ENCODE data around the gene SPDYE2. TPM values are rescaled to one million over a fixed set of nuclear protein-coding genes. Genes with fewer than 3 reads are reported as not detected.
"Not testable (repeated sequence)": the region's sequence is repeated elsewhere in the genome, so short reads cannot be mapped to it uniquely, and the experiment has no call there.

The SPDYE2 gene
- total RNA-seq, 1 donor from 2014 or later: not detected

DNA sequence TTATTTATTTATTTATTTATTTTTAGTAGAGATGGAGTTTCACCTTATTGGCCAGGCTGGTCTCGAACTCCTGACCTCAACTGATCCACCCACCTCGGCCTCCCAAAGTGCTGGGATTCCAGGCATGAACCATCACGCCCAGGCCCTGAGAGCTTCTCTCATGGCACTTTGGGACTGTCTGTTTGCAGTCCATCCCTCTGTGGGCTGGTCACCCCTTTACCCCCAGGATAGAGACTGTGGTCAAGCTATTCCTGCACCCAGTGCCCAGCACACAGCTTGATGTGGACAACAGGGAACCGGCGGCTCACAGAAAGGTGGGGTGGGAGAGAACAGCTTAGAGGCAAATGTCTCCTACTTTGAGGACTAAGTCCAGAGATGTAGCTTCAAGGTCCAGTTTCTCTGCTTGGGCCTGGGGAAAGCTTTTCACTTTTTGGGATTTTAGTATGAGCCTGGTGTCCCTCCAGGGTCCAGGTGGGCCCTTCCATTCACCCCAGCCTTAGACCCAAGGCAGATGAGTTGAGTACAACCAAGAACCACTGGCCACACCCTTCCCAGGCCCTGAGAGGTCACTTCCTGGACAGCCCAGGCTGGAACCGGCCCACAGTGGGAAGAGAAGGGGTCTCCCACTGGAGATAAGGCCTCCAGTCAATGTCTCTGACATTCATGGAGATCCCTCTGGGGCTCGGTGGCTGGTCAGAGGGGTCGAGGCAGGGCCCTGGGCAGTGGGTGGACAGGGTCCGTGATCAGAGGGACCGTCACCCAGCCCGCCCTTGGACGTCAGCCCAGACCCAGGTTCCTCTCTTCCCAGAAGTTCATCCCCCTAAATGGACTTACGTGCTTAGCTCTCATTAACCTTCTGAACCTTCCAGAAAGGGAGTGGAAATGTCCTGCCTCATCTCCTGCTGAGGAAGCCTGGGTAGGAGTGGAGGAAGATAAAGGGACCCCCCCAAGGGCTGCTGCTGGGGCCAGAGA, 22.9 kb upstream of the SPDYE2 start:
- not testable (repeated sequence) for DNase-seq (ENCODE audit: low spot score); H3K27ac Mint-ChIP-seq; H3K9ac ChIP-seq; H3K27me3 ChIP-seq; H2AFZ ChIP-seq (replicated peaks); H3K4me1 Mint-ChIP-seq; H3K79me2 ChIP-seq (ENCODE audit: low read depth); H3K36me3 Mint-ChIP-seq; H3K36me3 ChIP-seq; H3K9me3 ChIP-seq (ENCODE audit: low read depth); H3K4me3 ChIP-seq; H3K9me3 Mint-ChIP-seq; H3K4me2 ChIP-seq; H3F3A ChIP-seq (ENCODE audit: low read depth); H3K4me3 Mint-ChIP-seq; H3K27me3 Mint-ChIP-seq (ENCODE audit: insufficient read depth, low read depth); H3K4me1 ChIP-seq; H3K27ac ChIP-seq; H4K20me1 ChIP-seq (ENCODE audit: low read depth)

GRCh38 chr7:102531583-102531982, 19.4 kb upstream of the SPDYE2 start:
- H3K9ac ChIP-seq; H3K4me3 Mint-ChIP-seq; H3K27me3 Mint-ChIP-seq (ENCODE audit: insufficient read depth, low read depth); H3F3A ChIP-seq (ENCODE audit: low read depth); H2AFZ ChIP-seq (replicated peaks); H3K4me1 Mint-ChIP-seq; H3K4me2 ChIP-seq; DNase-seq (ENCODE audit: low spot score); H3K79me2 ChIP-seq (ENCODE audit: low read depth); H3K27ac ChIP-seq; H3K36me3 ChIP-seq; H3K27ac Mint-ChIP-seq; H3K9me3 ChIP-seq (ENCODE audit: low read depth); H3K27me3 ChIP-seq; H3K4me1 ChIP-seq; H3K9me3 Mint-ChIP-seq; H3K36me3 Mint-ChIP-seq; H4K20me1 ChIP-seq (ENCODE audit: low read depth); H3K4me3 ChIP-seq: not testable (repeated sequence)

DNA sequence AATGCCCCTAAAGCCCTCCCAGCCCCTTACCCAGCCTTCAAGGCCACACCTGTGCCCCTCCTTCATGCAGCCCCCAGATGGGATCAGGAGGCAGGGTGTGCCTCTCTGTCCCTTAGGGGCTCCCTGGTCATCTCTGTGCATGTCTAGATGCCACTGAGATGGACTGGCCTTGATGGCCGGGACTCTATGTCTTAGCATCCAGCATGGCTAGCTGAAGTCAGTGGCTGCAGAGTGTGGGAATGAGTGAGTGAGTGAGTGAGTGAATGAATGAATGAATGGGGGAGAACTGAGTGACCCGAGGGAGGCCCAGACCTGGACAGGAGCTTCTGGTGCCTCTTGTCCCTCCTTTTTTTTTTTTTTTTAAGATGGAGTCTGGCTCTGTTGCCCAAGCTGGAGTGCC, 18.9 kb upstream of the SPDYE2 start:
- not testable (repeated sequence) for H3K27ac Mint-ChIP-seq

DNA sequence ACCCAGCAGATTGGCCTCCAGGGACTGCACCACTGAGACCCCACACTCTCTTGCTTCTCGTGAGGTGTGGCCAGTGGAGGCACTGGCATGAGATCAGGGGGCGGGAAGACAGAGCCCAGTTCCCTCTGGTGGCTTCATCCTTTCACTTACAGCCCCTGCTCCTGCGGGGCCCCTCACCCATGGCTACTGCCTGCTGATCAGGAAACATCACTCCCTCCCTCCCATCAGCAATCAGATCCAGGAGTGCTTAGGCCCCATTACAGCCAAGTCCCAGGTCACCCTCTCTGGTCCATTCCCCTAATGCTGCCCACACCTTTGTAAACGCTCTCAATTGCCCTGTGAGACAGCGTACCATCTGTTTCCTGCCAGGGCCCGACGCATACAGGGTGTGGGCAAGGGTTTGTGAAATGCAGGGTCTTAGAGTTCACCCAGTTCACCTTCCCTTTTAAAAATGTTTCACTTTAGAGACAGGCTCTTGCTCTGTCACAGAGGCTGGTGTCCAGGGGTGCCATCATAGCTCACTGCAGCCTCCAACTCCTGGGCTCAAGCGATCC, 15.9 kb upstream of the SPDYE2 start:
- not testable (repeated sequence) for H3K9me3 Mint-ChIP-seq; H3K4me3 Mint-ChIP-seq; DNase-seq (ENCODE audit: low spot score)

More for the DNA sequence above, 18.9 kb upstream of the SPDYE2 start:
- not testable (repeated sequence) for H3K27ac ChIP-seq; H3K4me1 ChIP-seq; H3K79me2 ChIP-seq (ENCODE audit: low read depth); H2AFZ ChIP-seq (replicated peaks); H3K9ac ChIP-seq; H3K27me3 Mint-ChIP-seq (ENCODE audit: insufficient read depth, low read depth); H3K9me3 ChIP-seq (ENCODE audit: low read depth); H3K4me3 ChIP-seq; H3K4me1 Mint-ChIP-seq; H3K36me3 ChIP-seq; H3K9me3 Mint-ChIP-seq; H3K36me3 Mint-ChIP-seq; H3K27me3 ChIP-seq; H3K4me2 ChIP-seq; H4K20me1 ChIP-seq (ENCODE audit: low read depth); H3K4me3 Mint-ChIP-seq; H3F3A ChIP-seq (ENCODE audit: low read depth); DNase-seq (ENCODE audit: low spot score)

GRCh38 chr7:102540604-102541003, 10.4 kb upstream of the SPDYE2 start:
- H3K4me3 Mint-ChIP-seq; H3F3A ChIP-seq (ENCODE audit: low read depth); H3K27me3 ChIP-seq; H2AFZ ChIP-seq (replicated peaks); H3K27me3 Mint-ChIP-seq (ENCODE audit: insufficient read depth, low read depth); H3K9me3 ChIP-seq (ENCODE audit: low read depth); H3K36me3 ChIP-seq; H4K20me1 ChIP-seq (ENCODE audit: low read depth); H3K9me3 Mint-ChIP-seq; H3K4me1 ChIP-seq; H3K9ac ChIP-seq; DNase-seq (ENCODE audit: low spot score); H3K79me2 ChIP-seq (ENCODE audit: low read depth); H3K4me1 Mint-ChIP-seq; H3K4me3 ChIP-seq; H3K27ac ChIP-seq; H3K4me2 ChIP-seq; H3K36me3 Mint-ChIP-seq; H3K27ac Mint-ChIP-seq: not testable (repeated sequence)

More for the DNA sequence above, 15.9 kb upstream of the SPDYE2 start:
- not testable (repeated sequence) for H3K27ac Mint-ChIP-seq; H3K27me3 ChIP-seq; H2AFZ ChIP-seq (replicated peaks); H3K9me3 ChIP-seq (ENCODE audit: low read depth); H3K4me2 ChIP-seq; H3K4me1 ChIP-seq; H3K4me1 Mint-ChIP-seq; H3K27ac ChIP-seq; H4K20me1 ChIP-seq (ENCODE audit: low read depth); H3K36me3 Mint-ChIP-seq; H3F3A ChIP-seq (ENCODE audit: low read depth); H3K27me3 Mint-ChIP-seq (ENCODE audit: insufficient read depth, low read depth); H3K9ac ChIP-seq; H3K4me3 ChIP-seq; H3K79me2 ChIP-seq (ENCODE audit: low read depth); H3K36me3 ChIP-seq

DNA sequence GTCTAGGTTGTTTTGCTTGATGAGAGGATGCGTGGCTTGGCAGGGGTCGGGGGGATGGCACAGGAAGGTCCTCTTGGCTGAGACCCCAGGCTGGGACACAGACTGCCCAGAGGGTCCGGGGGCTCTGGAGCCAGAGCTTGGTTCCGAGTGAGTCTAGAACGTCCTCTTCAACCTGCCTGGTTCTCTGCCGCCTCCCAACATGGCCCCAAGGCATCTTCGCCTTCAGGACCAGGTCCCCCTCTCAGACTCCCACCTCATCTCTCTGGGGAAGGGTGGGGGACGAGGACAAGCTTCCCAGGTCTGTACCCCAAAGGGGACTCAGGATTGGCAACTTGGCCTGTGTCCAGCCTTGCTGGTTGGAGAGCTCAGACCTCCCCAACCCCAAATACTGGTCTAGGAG, 8.9 kb upstream of the SPDYE2 start:
- not testable (repeated sequence) for DNase-seq (ENCODE audit: low spot score); H3K4me3 Mint-ChIP-seq; H3K4me2 ChIP-seq; H2AFZ ChIP-seq (replicated peaks); H3K36me3 ChIP-seq; H3K4me1 Mint-ChIP-seq; H3K36me3 Mint-ChIP-seq; H3F3A ChIP-seq (ENCODE audit: low read depth); H3K79me2 ChIP-seq (ENCODE audit: low read depth); H3K9ac ChIP-seq; H4K20me1 ChIP-seq (ENCODE audit: low read depth); H3K27me3 ChIP-seq; H3K4me1 ChIP-seq; H3K9me3 Mint-ChIP-seq; H3K4me3 ChIP-seq; H3K27me3 Mint-ChIP-seq (ENCODE audit: insufficient read depth, low read depth); H3K27ac Mint-ChIP-seq; H3K9me3 ChIP-seq (ENCODE audit: low read depth); H3K27ac ChIP-seq

DNA sequence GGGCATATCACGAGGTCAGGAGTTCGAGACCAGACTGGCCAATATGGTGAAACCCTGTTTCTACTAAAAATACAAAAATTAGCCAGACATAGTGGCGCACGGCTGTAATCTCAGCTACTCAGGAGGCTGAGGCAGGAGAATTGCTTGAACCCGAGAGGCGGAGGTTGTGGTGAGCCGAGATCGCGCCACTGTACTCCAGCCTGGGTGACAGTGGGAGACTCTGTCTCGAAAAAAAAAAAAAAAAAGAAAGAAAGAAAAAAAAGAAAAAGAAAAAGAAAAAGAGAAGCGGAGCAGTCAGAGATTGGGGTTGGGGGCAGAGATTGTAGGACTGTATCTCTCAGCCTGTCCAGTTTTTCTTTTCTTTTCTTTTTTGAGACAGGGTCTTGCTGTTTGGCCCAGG, 8.3 kb upstream of the SPDYE2 start:
- not testable (repeated sequence) for H3K27me3 Mint-ChIP-seq (ENCODE audit: insufficient read depth, low read depth); H4K20me1 ChIP-seq (ENCODE audit: low read depth); H3K9ac ChIP-seq; H3K36me3 ChIP-seq; H3K79me2 ChIP-seq (ENCODE audit: low read depth); H3K9me3 Mint-ChIP-seq; H3K4me3 ChIP-seq; H3K27me3 ChIP-seq; H3K36me3 Mint-ChIP-seq; H3K27ac ChIP-seq; H3K9me3 ChIP-seq (ENCODE audit: low read depth); H3K4me3 Mint-ChIP-seq; H3F3A ChIP-seq (ENCODE audit: low read depth); DNase-seq (ENCODE audit: low spot score); H3K27ac Mint-ChIP-seq; H3K4me1 ChIP-seq; H3K4me2 ChIP-seq; H3K4me1 Mint-ChIP-seq; H2AFZ ChIP-seq (replicated peaks)

- not testable (repeated sequence) for H3K36me3 ChIP-seq; H3K27ac ChIP-seq; H3K4me2 ChIP-seq; H3K9me3 ChIP-seq (ENCODE audit: low read depth); H3K4me3 ChIP-seq; H3K27me3 Mint-ChIP-seq (ENCODE audit: insufficient read depth, low read depth); H2AFZ ChIP-seq (replicated peaks); H3F3A ChIP-seq (ENCODE audit: low read depth); H3K27me3 ChIP-seq; H3K4me1 ChIP-seq; H3K9ac ChIP-seq; H3K9me3 Mint-ChIP-seq; H3K27ac Mint-ChIP-seq; DNase-seq (ENCODE audit: low spot score); H3K4me3 Mint-ChIP-seq; H3K36me3 Mint-ChIP-seq; H4K20me1 ChIP-seq (ENCODE audit: low read depth); H3K79me2 ChIP-seq (ENCODE audit: low read depth); H3K4me1 Mint-ChIP-seq
These were observed 7.4 kb upstream of the SPDYE2 start, which contains the start of gene UPK3BL2 for GRCh38 chr7:102543596-102543995. UPK3BL2 (minus strand) TSS chr7:102543696; CDS start chr7:102543636, 60 bp downstream.

Measured in neural progenitor cell (in vitro differentiated cells).